GM23338 (cell line): Measurements from ENCODE around the gene ZNF276.

Experiments
- ETS1 ChIP-seq: IDR thresholded peaks from 2 replicates; pipeline ENCODE4 v1.6.1; 2016; ENCODE audit warnings: antibody characterized with exemption
- EZH2phosphoT487 ChIP-seq: fragments of 200-600 bp; sonication (generic); IDR thresholded peaks from one replicate; pipeline ENCODE4 v1.8.1; 2018; ENCODE audit warnings: antibody characterized with exemption; ENCODE audit not compliant: unreplicated experiment
- POLR2AphosphoS5 ChIP-seq: IDR thresholded peaks from 2 replicates; pipeline ENCODE4 v1.6.1; 2016; ENCODE audit warnings: antibody characterized with exemption, low read depth
- TF ChIP-seq, protein P1 (sequence below), 2 experiments: fragments of 200-600 bp in 1 of 2; sonication (generic) in 1 of 2; conservative IDR thresholded peaks; 2 replicates each; pipeline versions ENCODE4 v1.5.1 to v1.6.1; 2016 to 2017; ENCODE audit warnings: antibody characterized with exemption in 2 of 2, low read depth in 2 of 2, mild to moderate bottlenecking in 2 of 2, moderate library complexity in 1 of 2

DNA sequence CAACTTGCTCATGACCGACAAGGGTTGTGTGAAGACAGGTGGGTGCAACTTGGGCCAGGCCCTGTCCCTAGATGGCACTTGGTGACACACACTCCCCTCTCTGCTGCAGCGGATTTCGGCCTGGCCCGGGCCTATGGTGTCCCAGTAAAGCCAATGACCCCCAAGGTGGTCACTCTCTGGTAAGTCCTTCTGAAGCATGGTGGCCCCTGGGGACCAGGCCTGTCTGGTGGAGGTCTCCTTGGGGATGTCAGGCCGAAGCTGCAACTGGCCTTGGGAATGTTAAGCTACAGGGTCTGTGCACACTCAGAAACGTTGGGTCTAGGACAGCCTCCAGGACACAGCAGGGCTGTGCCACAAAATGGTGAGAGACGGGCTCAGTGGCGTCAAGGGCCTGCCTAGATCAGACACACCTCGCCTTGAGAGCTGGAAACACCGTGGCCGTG lies 28.0 kb upstream of the ZNF276 start:
- no peak for TF ChIP-seq POLR2AphosphoS5
- no peak for TF ChIP-seq ETS1
- TF ChIP-seq EZH2phosphoT487, result no peak
- TF ChIP-seq, protein P1, sequence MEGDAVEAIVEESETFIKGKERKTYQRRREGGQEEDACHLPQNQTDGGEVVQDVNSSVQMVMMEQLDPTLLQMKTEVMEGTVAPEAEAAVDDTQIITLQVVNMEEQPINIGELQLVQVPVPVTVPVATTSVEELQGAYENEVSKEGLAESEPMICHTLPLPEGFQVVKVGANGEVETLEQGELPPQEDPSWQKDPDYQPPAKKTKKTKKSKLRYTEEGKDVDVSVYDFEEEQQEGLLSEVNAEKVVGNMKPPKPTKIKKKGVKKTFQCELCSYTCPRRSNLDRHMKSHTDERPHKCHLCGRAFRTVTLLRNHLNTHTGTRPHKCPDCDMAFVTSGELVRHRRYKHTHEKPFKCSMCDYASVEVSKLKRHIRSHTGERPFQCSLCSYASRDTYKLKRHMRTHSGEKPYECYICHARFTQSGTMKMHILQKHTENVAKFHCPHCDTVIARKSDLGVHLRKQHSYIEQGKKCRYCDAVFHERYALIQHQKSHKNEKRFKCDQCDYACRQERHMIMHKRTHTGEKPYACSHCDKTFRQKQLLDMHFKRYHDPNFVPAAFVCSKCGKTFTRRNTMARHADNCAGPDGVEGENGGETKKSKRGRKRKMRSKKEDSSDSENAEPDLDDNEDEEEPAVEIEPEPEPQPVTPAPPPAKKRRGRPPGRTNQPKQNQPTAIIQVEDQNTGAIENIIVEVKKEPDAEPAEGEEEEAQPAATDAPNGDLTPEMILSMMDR (conservative IDR thresholded peaks at IDR 0.05; ENCODE audit: low read depth in 2 of 2), result no peak
